GM10847 (cell line): ENCODE results near the gene CSNK1G2.

Experiments
- POLR2A ChIP-seq: IDR thresholded peaks from 2 replicates; pipeline ENCODE4 v1.6.1; 2011; ENCODE audit not compliant: insufficient read length; ENCODE audit errors: extremely low read depth

CSNK1G2 gene

GRCh38 chr19:1981253-1981652, 40.3 kb downstream of the CSNK1G2 start:
- no peak for TF ChIP-seq POLR2A

- TF ChIP-seq POLR2A = no peak
Observed at GRCh38 chr19:1984357-1984756, 43.4 kb downstream of the CSNK1G2 start.

- TF ChIP-seq POLR2A = no peak
Observed at GRCh38 chr19:1985588-1986356, 44.8 kb downstream of the CSNK1G2 start.

DNA sequence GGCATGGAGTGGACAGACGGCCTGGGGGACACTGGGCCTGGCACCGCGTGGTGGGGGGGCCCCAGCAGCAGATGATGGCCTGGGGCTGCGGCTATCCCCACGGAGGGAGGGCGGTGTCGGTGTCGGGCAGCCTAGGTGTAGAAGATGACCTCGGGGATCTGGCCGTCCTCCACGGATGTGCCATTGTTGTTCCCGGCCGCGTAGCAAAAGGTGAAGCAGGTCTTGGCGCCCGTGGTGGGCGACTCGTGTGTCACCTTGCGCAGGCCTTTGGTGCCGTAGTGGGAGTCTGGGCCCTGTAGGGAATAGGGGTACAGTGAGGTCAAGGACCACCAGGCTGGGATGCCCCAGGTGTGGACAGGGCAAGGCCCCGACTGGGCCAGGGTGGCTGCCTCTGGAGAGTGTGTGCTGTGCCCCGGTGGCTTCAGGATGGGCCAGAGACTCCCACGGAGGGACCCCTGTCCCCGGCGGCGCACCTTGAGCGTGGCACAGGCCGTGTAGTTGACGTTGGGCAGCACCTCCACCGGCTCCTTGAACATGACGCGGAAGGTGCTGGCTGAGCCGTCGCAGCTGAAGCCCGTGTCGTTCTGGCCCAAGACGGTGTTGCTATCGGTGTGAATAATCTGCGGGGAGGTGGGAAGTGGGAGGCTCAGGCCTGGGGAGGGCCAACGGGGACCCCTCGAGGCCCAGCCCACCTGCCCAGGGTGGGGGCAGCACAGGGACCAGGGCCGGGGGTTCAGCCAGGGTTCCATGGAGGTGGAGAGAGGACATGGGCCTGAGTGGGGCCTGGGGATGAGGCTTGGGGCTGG, 45.6 kb downstream of the CSNK1G2 start:
- TF ChIP-seq POLR2A = no peak

- TF ChIP-seq POLR2A = no peak
Observed at GRCh38 chr19:1987197-1988187, 46.5 kb downstream of the CSNK1G2 start.

GRCh38 chr19:1989513-1990229, 48.7 kb downstream of the CSNK1G2 start:
- TF ChIP-seq POLR2A = no peak

DNA sequence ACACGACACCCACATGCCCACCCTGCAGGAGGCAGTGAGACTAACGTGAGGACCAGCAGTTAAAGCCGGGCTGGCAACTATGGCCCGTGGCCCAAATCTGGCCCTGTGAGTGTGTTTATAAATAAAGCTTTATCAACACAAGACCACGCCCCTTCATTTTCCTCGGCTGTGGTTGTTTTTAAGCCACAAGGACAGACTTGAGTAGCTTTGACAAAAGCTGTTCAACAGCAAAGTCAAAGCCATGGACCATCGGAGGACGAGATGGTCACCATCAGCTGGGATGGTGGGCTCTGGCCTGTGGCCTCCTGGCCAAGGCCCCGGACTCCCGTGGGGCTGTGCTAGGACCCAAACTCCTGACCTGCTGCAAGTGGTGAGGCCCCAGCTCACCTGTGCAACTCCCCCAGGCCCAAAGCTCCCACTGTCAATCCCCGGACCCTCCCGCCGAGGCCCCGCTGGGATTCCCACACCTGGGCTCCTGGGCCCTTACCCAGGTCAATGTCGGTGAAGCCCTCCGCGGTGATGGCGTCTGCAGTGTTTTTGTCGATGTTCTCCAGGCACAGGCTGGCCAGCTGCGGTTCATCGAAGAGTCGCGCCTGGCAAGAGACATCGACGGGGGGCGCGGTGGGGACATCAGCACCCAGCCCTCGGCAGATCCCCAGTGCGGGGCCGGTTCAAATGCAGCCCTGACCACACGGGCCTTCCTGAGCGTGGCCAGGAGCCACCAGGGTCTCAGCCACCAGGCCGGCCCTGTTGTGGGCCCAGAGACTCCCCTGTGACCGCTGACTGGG, 49.5 kb downstream of the CSNK1G2 start:
- TF ChIP-seq POLR2A = no peak

DNA sequence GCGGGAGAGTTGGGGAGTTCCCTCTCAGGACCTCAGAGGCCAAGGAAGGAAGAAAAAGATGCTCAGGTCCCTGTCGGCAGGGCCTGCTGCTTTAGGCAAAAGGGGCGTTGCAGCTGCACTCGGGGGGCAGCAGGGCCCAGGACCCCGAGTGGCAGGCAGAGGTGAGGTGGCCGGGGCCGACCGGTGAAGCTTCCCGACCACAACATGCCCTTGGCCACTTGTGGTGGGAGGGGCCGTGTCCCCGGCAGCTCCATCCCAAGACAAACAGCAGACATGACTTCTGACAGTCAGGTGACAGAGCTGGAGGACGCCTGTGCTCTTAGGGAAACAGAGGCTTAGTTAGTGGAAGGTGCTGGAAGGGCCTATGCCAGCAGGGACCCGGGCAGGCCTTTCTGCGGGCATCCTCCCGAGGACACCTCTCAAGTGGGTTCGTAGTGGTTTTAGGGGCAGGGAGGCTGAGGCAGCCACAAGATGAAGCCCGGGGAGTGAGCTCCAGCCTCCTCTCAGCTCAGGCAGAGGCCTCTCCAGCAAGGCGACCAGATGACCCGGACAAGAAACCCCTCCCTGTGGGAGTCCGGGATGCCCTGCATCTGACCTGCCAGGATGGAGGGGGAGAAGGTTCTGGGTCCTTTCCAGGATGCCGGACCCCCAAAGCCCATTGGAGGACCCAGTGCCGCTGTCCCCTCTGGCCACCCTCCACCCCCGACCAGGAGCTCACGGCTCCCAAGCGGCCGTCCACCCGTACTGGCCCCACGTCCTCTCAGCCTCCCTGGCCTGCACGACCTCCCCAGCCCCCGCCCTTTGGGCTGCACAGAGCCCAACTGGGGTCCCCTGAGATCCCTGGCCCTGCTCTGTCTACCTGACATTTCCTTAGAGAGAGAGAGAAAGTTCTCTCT, 50.3 kb downstream of the CSNK1G2 start:
- no peak for TF ChIP-seq POLR2A

DNA sequence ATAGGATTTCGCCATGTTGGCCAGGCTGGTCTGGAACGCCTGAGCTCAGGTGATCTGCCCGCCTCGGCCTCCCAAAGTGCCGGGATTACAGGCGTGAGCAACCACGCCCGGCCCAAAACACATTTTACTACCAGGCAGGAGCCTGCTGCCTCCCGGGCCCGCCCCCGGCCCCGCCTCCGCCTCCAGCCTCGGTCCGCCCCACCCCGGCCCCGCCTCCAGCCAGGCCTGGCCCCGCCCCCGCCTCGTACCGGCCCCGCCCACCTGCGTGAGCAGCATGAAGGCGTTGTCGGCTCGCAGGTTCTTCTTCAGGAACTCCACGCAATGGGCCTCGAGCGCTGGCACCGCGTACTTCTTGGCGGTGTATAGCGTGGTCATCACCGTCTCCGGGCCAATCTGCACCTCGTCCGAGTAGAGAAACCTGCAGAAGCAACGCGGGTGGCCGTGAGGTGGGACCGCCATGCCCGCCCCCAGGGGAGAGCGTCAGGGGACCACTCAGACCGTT, 51.8 kb downstream of the CSNK1G2 start:
- no peak for TF ChIP-seq POLR2A

- TF ChIP-seq POLR2A = no peak
Observed at GRCh38 chr19:1997353-1998233, 56.6 kb downstream of the CSNK1G2 start.
